OCI-LY7 (cell line): ENCODE measurements around the gene NBEAL2. TPM values are rescaled to one million over a fixed set of nuclear protein-coding genes. Genes with fewer than 3 reads are reported as not detected.
A peak's percentile ranks its signal among the peaks of the same experiment; 100 is the strongest.

Experiments used
- BruUV-seq: library from RNA; stranded (reverse); fragments of 400-500 nt; replicated peaks from 2 replicates; lab custom pipeline; 2021; lab: Mats Ljungman, UMichigan
- CTCF ChIA-PET: fragments of 300-600 bp; sonication (Branson Sonifier 250); formaldehyde crosslinking; loops from one replicate; lab custom pipeline; 2022; ENCODE audit warnings: antibody characterized with exemption; ENCODE audit not compliant: unreplicated experiment; lab: Charles Lee
- POLR2A ChIA-PET: fragments of 300-600 bp; sonication (Branson Sonifier 250); formaldehyde crosslinking; loops from one replicate; lab custom pipeline; 2022; ENCODE audit warnings: antibody characterized with exemption; lab: Charles Lee
- DNase-seq: peaks from one replicate; pipeline ENCODE4 v3.0.0-alpha.2; 2015; ENCODE audit warnings: low spot score
- H2AFZ ChIP-seq: fragments of 200-600 bp; sonication (generic), shearing (Covaris generic); 2 replicates; pipeline ENCODE4 v1.6.1; 2014; ENCODE audit warnings: mild to moderate bottlenecking, antibody characterized with exemption, low read length, moderate library complexity
- H3K27ac ChIP-seq: fragments of 200-600 bp; sonication (generic); 2 replicates; pipeline ENCODE4 v1.5.1; 2014; ENCODE audit warnings: mixed run types, low read depth, mild to moderate bottlenecking, moderate library complexity, low read length, inconsistent platforms; ENCODE audit not compliant: poor library complexity, severe bottlenecking
- H3K36me3 ChIP-seq: fragments of 200-600 bp; sonication (generic); 2 replicates; pipeline ENCODE4 v1.6.1; 2014; ENCODE audit warnings: mild to moderate bottlenecking, antibody characterized with exemption, low read length, moderate library complexity, mixed read lengths; ENCODE audit not compliant: insufficient read depth
- H3K4me1 ChIP-seq: fragments of 200-600 bp; sonication (generic); 2 replicates; pipeline ENCODE4 v1.5.1; 2014; ENCODE audit warnings: mild to moderate bottlenecking, low read length; ENCODE audit not compliant: insufficient read depth, poor library complexity, severe bottlenecking
- H3K4me2 ChIP-seq: fragments of 200-600 bp; sonication (generic); 2 replicates; pipeline ENCODE4 v1.6.1; 2014; ENCODE audit warnings: mild to moderate bottlenecking, low read length
- H3K4me3 ChIP-seq: fragments of 200-600 bp; sonication (generic); 2 replicates; pipeline ENCODE4 v1.5.1; 2014; ENCODE audit warnings: mild to moderate bottlenecking, low read depth, low read length; ENCODE audit not compliant: poor library complexity, severe bottlenecking
- H3K79me2 ChIP-seq: fragments of 200-600 bp; sonication (generic); 2 replicates; pipeline ENCODE4 v1.6.1; 2016; ENCODE audit warnings: low read depth, mild to moderate bottlenecking, low read length, moderate library complexity, mixed read lengths; ENCODE audit not compliant: insufficient read depth
- H3K9me2 ChIP-seq: fragments of 200-600 bp; sonication (generic); 2 replicates; pipeline ENCODE4 v1.6.1; 2016; ENCODE audit warnings: mild to moderate bottlenecking, low read length, mixed read lengths; ENCODE audit not compliant: insufficient read depth
- H3K9me3 ChIP-seq: fragments of 200-600 bp; sonication (generic); 2 replicates; pipeline ENCODE4 v1.6.1; 2014; ENCODE audit warnings: mild to moderate bottlenecking, mixed run types, low read length, mixed read lengths
- H4K20me1 ChIP-seq: fragments of 200-600 bp; sonication (generic); 2 replicates; pipeline ENCODE4 v1.6.1; 2014; ENCODE audit warnings: mild to moderate bottlenecking, antibody characterized with exemption, low read length, moderate library complexity, mixed read lengths; ENCODE audit not compliant: insufficient read depth
- CTCF ChIP-seq: fragments of 200-600 bp; sonication (generic); conservative IDR thresholded peaks from 2 replicates; pipeline ENCODE4 v1.5.1; 2014; ENCODE audit warnings: mild to moderate bottlenecking, antibody characterized with exemption, low read length, moderate library complexity, mixed read lengths
- EZH2phosphoT487 ChIP-seq: fragments of 200-600 bp; sonication (generic); IDR thresholded peaks from 2 replicates; pipeline ENCODE4 v1.6.1; 2018; ENCODE audit warnings: low read depth, borderline replicate concordance, mild to moderate bottlenecking, mixed run types, antibody characterized with exemption, low read length, moderate library complexity, mixed read lengths
- intact Hi-C: fragments of 100-400 bp; cut with micrococcal nuclease; formaldehyde crosslinking; loops from one replicate; pipeline ENCODE4 v1.10.0; 2022; ENCODE audit not compliant: unreplicated experiment
- total RNA-seq, 2 experiments: library from RNA; depleted of rRNA in 1 of 2; stranded (reverse); fragments of >200 nt in 1 of 2; shearing (Covaris generic) in 1 of 2; gene quantifications; 2 replicates each; pipeline ENCODE4 v1.2.3, GENCODE V29; 2014 to 2022

Gene NBEAL2
- total RNA-seq, 2 experiments from 2014 or later = 74.9 to 149 TPM

DNA sequence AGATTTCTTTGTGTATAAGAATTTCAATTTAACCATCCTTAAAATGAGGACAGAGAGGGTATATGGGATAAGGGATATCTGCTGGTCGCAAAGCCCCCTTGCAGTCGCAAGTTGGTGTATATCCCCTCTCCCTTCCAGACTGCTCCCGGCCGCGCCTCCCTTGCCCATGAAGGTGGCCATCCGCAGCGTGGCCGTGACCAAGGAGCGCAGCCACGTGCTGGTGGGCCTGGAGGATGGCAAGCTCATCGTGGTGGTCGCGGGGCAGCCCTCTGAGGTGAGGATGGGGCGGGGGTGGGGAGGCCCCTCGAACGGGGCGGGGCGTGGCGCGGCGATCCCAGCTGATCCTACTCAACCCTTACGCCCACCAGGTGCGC is 29.4 kb downstream of the NBEAL2 start:
- DNase-seq = no peak
- no peak overlapping the region for H2AFZ ChIP-seq
- ChIA-PET POLR2A (interaction anchor here (0.6 kb wide), 1 partner anchor 28 kb away, joined by 3 read pairs; no protein-coding TSS in a partner anchor), CTCF (interaction anchor here (0.6 kb wide), 1 partner anchor 361 kb away, joined by 3 read pairs; no protein-coding TSS in a partner anchor)
- H4K20me1 ChIP-seq = no peaks in the 10 kb centered on the region
- intact Hi-C loops = no loop called here
- TF ChIP-seq CTCF (no peak), EZH2phosphoT487 (no peak)
- no peaks in the 10 kb centered on the region for H3K9me3 ChIP-seq
- H3K4me3 ChIP-seq = no peak overlapping the region
- H3K27ac ChIP-seq = no peak overlapping the region
- H3K9me2 ChIP-seq = no peaks in the 10 kb centered on the region
- peaks cover 11% of the 10 kb centered on the region for H3K4me1 ChIP-seq
- no peaks in the 10 kb centered on the region for H3K79me2 ChIP-seq
- no TSS peak for BruUV-seq
- peak overlapping the region; percentile 33; the same call in 1 of the 2 replicates for H3K4me2 ChIP-seq
- H3K36me3 ChIP-seq = peaks cover 70% of the 10 kb centered on the region; the same call in 1 of the 2 replicates

DNA sequence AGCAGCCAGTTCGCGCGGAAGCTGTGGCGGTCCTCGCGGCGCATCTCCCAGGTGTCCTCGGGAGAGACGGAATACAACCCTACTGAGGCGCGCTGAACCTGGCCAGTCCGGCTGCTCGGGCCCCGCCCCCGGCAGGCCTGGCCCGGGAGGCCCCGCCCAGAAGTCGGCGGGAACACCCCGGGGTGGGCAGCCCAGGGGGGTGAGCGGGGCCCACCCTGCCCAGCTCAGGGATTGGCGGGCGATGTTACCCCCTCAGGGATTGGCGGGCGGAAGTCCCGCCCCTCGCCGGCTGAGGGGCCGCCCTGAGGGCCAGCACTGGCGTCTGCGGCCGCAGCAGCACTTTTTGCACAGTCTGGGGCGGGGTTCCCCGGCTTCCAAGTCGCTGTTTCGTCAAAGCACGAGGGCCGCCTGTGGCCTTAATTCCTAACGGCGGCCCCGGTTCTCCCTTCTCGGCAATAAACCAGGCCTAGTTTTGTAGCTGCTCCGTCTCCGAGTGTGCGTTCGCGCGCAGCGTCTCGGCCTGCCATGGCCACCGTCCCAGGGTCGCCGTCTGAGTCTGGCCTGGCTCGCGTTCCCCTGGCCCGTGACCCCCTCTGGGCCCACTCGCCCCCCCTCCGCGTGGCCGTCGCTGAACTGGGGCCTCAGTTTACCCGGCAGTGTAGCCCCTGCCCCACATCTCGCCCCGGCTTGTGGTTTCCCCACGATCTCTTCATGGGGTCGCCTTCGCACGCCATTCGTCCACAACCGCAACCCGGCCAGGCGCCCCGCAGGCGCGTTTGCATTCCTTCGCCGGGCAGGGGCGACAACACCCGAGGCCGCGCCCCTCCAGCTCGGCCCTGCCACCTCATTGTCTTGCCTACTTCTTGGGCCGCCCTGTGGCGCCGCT is 30.0 kb downstream of the NBEAL2 start:
- H3K4me3 ChIP-seq = no peak overlapping the region
- H3K79me2 ChIP-seq = no peaks in the 10 kb centered on the region
- H3K36me3 ChIP-seq = peaks cover 70% of the 10 kb centered on the region; the same call in 1 of the 2 replicates
- H2AFZ ChIP-seq = no peak overlapping the region
- no peaks in the 10 kb centered on the region for H3K9me2 ChIP-seq
- peak overlapping the region; percentile 33; the same call in 1 of the 2 replicates for H3K4me2 ChIP-seq
- ChIA-PET POLR2A (interaction anchor here (0.6 kb wide), 1 partner anchor 27 kb away, joined by 3 read pairs; no protein-coding TSS in a partner anchor), CTCF (interaction anchor here (0.5 to 0.6 kb wide), 2 partner anchors 149 to 360 kb away, joined by 3 to 4 read pairs; no protein-coding TSS in a partner anchor)
- H4K20me1 ChIP-seq = no peaks in the 10 kb centered on the region
- H3K27ac ChIP-seq = no peak overlapping the region
- intact Hi-C loops = loop anchor here (10.0 kb wide), 1 partner anchor 305 kb away; the partner anchor contains the start of gene TMIE
- TF ChIP-seq CTCF = no peak
- TF ChIP-seq EZH2phosphoT487 = no peak
- no TSS peak for BruUV-seq
- DNase-seq = peak; percentile 53
- peaks cover 11% of the 10 kb centered on the region for H3K4me1 ChIP-seq
- no peaks in the 10 kb centered on the region for H3K9me3 ChIP-seq
